ENCODE measurements around the gene JAKMIP2.

JAKMIP2 gene

GRCh38 chr5:147694772-147695171, 87.8 kb downstream of the JAKMIP2 start:
- H3K27ac ChIP-seq: no peak overlapping the region
- no peak for TF ChIP-seq CTCF (IDR thresholded peaks at IDR 0.05)

GRCh38 chr5:147693233-147693632, 89.3 kb downstream of the JAKMIP2 start:
- TF ChIP-seq CTCF (IDR thresholded peaks at IDR 0.05): no peak
- Histone ChIP-seq H3K27me3 (no peaks in the 10 kb centered on the region), H3K27ac (no peak overlapping the region), H3K4me3 (ENCODE audit: low read depth in 1 of 2, low read length in 1 of 2) (no peak overlapping the region), H3K9me3 (no peaks in the 10 kb centered on the region), H3K4me1 (ENCODE audit: control insufficient read depth in 1 of 2, insufficient read depth in 1 of 2, low read depth in 1 of 2, low read length in 1 of 2) (no peaks in the 10 kb centered on the region), H3K36me3 (no peaks in the 10 kb centered on the region)

More at GRCh38 chr5:147694772-147695171, 87.8 kb downstream of the JAKMIP2 start:
- Histone ChIP-seq H3K27me3 (no peaks in the 10 kb centered on the region), H3K9me3 (no peaks in the 10 kb centered on the region), H3K4me3 (ENCODE audit: low read depth in 1 of 2, low read length in 1 of 2) (no peak overlapping the region), H3K4me1 (ENCODE audit: control insufficient read depth in 1 of 2, insufficient read depth in 1 of 2, low read depth in 1 of 2, low read length in 1 of 2) (no peaks in the 10 kb centered on the region), H3K36me3 (no peaks in the 10 kb centered on the region)

- Histone ChIP-seq H3K4me1 (ENCODE audit: control insufficient read depth in 1 of 2, insufficient read depth in 1 of 2, low read depth in 1 of 2, low read length in 1 of 2) (no peaks in the 10 kb centered on the region), H3K27ac (no peak overlapping the region), H3K9me3 (no peaks in the 10 kb centered on the region), H3K27me3 (no peaks in the 10 kb centered on the region), H3K4me3 (ENCODE audit: low read depth in 1 of 2, low read length in 1 of 2) (no peak overlapping the region), H3K36me3 (no peaks in the 10 kb centered on the region)
- no peak for TF ChIP-seq CTCF (IDR thresholded peaks at IDR 0.05)
These were observed 91.4 kb downstream of the JAKMIP2 start for GRCh38 chr5:147691130-147691529.

- Histone ChIP-seq H3K4me1 (ENCODE audit: control insufficient read depth in 1 of 2, insufficient read depth in 1 of 2, low read depth in 1 of 2, low read length in 1 of 2) (no peaks in the 10 kb centered on the region), H3K36me3 (no peaks in the 10 kb centered on the region), H3K4me3 (ENCODE audit: low read depth in 1 of 2, low read length in 1 of 2) (no peak overlapping the region), H3K9me3 (no peaks in the 10 kb centered on the region), H3K27ac (no peak overlapping the region), H3K27me3 (no peaks in the 10 kb centered on the region)
- no peak for TF ChIP-seq CTCF (IDR thresholded peaks at IDR 0.05)
These were observed 91.9 kb downstream of the JAKMIP2 start for GRCh38 chr5:147690595-147690994.

- no peaks in the 10 kb centered on the region for H3K36me3 ChIP-seq
These were observed 93.1 kb downstream of the JAKMIP2 start for GRCh38 chr5:147689426-147689825.

More at GRCh38 chr5:147689426-147689825, 93.1 kb downstream of the JAKMIP2 start:
- TF ChIP-seq CTCF (IDR thresholded peaks at IDR 0.05): no peak
- no peaks in the 10 kb centered on the region for H3K9me3 ChIP-seq
- no peak overlapping the region for H3K4me3 ChIP-seq (ENCODE audit: low read depth in 1 of 2, low read length in 1 of 2)
- H3K27ac ChIP-seq: no peak overlapping the region
- H3K27me3 ChIP-seq: no peaks in the 10 kb centered on the region
- no peaks in the 10 kb centered on the region for H3K4me1 ChIP-seq (ENCODE audit: control insufficient read depth in 1 of 2, insufficient read depth in 1 of 2, low read depth in 1 of 2, low read length in 1 of 2)

All from neutrophil (primary cell).